ENCODE measurements around the gene RPL19.

DNA sequence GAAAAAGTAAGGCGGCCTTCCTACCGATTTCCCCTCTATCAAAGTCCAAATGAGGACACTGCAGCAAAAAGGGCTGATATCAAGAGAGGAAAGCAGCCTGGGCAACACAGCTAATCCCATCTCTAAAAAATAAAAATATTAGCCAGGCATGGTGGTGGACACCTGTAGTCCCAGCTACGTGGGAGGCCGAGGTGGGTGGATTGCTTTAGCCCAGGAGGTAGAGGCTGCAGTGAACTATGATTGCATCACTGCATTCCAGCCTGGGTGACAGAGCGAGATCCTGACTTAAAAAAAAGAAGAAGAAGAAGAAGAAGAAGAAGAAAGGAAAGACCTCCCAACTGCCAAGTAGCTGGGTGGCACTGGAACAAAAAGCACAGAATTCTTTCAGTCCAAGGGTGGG, 17.0 kb upstream of the RPL19 start:
- TF ChIP-seq, protein P1, sequence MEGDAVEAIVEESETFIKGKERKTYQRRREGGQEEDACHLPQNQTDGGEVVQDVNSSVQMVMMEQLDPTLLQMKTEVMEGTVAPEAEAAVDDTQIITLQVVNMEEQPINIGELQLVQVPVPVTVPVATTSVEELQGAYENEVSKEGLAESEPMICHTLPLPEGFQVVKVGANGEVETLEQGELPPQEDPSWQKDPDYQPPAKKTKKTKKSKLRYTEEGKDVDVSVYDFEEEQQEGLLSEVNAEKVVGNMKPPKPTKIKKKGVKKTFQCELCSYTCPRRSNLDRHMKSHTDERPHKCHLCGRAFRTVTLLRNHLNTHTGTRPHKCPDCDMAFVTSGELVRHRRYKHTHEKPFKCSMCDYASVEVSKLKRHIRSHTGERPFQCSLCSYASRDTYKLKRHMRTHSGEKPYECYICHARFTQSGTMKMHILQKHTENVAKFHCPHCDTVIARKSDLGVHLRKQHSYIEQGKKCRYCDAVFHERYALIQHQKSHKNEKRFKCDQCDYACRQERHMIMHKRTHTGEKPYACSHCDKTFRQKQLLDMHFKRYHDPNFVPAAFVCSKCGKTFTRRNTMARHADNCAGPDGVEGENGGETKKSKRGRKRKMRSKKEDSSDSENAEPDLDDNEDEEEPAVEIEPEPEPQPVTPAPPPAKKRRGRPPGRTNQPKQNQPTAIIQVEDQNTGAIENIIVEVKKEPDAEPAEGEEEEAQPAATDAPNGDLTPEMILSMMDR (conservative IDR thresholded peaks at IDR 0.05), result no peak
- no peak for TF ChIP-seq ZFX (IDR thresholded peaks at IDR 0.05)
